Fibroblast of upper back skin (primary cell): ENCODE measurements around the gene FRMD1.

Source experiments
- DNase-seq: peaks from one replicate; pipeline ENCODE4 v3.0.0-alpha.2; 2013

The FRMD1 gene

GRCh38 chr6:168075216-168075615, 3.8 kb downstream of the FRMD1 start:
- DNase-seq: no peak

- no peak for DNase-seq
These were observed 4.9 kb downstream of the FRMD1 start for GRCh38 chr6:168073937-168074730.

GRCh38 chr6:168072730-168073129, 6.3 kb downstream of the FRMD1 start:
- no peak for DNase-seq

GRCh38 chr6:168072261-168072660, 6.8 kb downstream of the FRMD1 start:
- DNase-seq: no peak

- DNase-seq: no peak
These were observed 7.4 kb downstream of the FRMD1 start for GRCh38 chr6:168071620-168072019.

GRCh38 chr6:168070804-168071203, 8.2 kb downstream of the FRMD1 start:
- no peak for DNase-seq

GRCh38 chr6:168067081-168067759, 11.8 kb downstream of the FRMD1 start:
- no peak for DNase-seq

GRCh38 chr6:168064226-168064807, 14.7 kb downstream of the FRMD1 start:
- DNase-seq: no peak

GRCh38 chr6:168063431-168063830, 15.6 kb downstream of the FRMD1 start:
- no peak for DNase-seq

GRCh38 chr6:168062346-168063289, 16.4 kb downstream of the FRMD1 start:
- DNase-seq: no peak

GRCh38 chr6:168061269-168062210, 17.5 kb downstream of the FRMD1 start:
- no peak for DNase-seq

- DNase-seq: peak; percentile 50
These were observed 18.5 kb downstream of the FRMD1 start for GRCh38 chr6:168060521-168060931.

- no peak for DNase-seq
These were observed 20.1 kb downstream of the FRMD1 start for GRCh38 chr6:168058691-168059551.

- no peak for DNase-seq
These were observed 21.2 kb downstream of the FRMD1 start for GRCh38 chr6:168057836-168058235.

- DNase-seq: no peak
These were observed 22.0 kb downstream of the FRMD1 start for GRCh38 chr6:168056892-168057527.

- no peak for DNase-seq
These were observed 23.1 kb downstream of the FRMD1 start for GRCh38 chr6:168055696-168056489.

- no peak for DNase-seq
These were observed 24.0 kb downstream of the FRMD1 start for GRCh38 chr6:168054765-168055560.

GRCh38 chr6:168053957-168054471, 25.0 kb downstream of the FRMD1 start:
- no peak for DNase-seq
